HG03565 (cell line): ENCODE data around the gene RCBTB1.
"Not testable (repeated sequence)": the region's sequence is repeated elsewhere in the genome, so short reads cannot be mapped to it uniquely, and the experiment has no call there.

Experiments used
- ATAC-seq: cut with Tn5 transposase; IDR thresholded peaks from one replicate; pipeline ENCODE4 v1.9.1; 2021; ENCODE audit warnings: mild to moderate bottlenecking, moderate library complexity; ENCODE audit not compliant: unreplicated experiment

Gene RCBTB1

DNA sequence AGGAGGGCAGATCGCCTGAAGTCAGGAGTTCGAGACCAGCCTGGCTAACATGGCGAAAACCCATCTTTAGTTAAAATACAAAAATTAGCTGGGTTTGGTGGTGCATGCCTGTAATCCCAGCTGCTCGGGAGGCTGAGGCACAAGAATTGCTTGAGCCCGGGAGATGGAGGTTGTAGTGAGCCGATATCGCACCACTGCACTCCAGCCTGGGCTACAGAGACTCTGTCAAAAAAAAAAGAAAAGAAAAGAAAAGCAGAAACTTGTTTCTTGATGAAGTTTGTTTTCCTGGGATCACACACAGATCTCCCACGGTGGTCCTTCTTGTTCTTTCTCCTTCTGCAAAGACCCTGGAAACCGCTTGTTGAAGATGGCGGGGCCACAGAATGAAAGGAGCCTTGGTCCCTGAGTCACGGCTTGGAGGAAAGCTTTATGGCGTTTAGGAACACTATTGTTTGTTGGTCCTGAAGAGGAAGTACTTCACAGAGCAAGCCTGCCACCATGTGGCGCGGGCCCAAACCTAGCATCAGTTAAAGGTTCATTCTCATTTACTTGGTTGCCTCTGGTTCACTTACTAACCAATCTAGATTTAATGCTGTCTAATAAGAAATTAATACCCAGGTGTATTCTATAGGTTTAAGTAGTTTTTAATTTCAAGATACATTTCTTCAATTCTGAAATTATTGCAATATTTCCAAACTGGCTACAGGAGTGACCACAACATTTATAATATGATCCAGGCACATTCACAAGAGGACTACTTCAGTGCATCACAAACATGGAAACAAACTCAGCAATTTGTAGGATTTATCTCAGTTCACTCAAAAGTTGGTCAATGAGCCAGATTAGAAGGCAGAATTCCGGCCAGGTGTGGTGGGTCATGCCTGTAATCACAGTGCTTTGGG, 21.6 kb upstream of the RCBTB1 start:
- ATAC-seq = peak; percentile 94

DNA sequence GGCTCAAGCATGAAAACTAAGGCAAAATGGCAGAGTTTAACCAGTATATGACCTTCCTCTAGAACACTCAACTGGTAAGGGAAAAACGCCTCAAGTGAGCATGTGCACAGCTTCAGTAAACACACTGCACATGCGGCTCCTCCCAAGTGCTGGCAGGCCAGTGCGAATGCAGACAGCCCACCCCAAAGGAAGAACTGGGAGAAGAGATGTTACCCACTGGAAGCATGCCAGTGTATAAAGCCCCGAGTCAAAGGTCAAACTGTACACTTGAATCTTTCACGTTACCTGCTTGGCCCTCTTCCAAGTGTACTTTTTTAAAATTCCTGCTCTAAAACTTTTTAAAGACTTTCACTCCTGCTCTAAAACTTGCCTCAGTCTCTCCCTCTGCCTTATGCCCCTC, 19.2 kb upstream of the RCBTB1 start:
- no peak for ATAC-seq

DNA sequence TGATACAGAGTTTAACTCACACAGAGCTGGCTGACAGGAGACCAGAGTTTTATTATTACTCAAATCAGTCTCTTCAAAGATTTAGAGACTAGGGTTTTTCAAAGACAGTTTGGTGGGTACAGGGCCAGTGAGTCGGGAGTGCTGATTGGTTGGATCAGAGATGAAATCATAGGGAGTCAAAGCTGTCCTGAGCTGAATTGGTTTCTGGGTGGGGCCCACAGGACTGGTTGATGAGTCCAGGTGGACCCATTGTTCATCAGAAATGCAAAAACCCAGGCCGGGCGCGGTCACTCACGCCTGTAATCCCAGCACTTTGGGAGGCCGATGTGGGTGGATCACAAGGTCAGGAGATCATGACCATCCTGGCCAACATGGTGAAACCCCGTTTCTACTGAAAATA, 17.3 kb upstream of the RCBTB1 start:
- not testable (repeated sequence) for ATAC-seq

DNA sequence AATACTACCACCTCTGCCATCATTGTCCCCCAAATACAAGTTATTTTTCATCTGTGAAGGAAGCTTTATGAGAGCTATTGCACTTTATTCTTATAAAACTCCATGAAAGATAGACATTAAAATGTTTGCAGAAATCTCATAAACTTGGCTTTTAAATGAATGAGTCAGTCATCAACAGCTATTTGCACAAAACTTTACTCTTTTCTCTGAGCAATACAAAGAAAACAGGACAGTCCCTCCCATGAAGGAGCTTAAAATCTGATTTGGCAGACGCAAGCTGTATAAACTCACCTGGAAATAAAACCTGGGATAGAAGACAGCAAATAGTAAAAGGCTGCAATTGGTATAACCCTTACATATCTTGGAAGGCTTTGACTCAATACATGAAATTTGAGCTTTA, 16.6 kb upstream of the RCBTB1 start:
- no peak for ATAC-seq

DNA sequence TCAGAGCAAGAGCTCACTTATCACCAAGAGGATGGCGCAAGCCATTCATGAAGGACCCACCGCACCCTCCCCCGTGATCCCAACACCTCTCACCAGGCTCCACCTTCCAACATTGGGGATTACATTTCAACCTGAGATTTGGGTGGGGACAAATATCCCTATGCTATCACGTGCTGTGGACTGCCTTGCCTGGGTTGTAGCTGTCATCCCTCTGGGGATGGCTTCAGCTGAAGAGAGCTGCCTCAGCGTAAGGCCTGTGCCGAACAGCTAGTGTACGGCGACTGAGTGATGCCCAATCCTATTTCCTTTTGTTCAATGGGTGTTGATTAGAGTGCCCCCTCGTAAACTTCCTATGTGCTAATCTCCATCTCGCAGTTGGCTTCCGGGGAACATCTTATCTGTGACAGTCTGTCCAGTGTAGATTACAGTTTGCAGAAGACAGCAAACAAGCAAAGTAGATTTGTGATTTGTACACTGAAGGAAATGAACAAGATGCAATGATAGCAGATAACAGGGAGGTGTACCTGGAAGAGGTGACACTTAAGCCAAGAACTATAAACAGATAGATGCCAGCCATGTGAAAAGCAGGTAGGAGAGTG, 11.8 kb upstream of the RCBTB1 start:
- no peak for ATAC-seq

- no peak for ATAC-seq
Measured at GRCh38 chr13:49596221-49596620, 10.9 kb upstream of the RCBTB1 start.

DNA sequence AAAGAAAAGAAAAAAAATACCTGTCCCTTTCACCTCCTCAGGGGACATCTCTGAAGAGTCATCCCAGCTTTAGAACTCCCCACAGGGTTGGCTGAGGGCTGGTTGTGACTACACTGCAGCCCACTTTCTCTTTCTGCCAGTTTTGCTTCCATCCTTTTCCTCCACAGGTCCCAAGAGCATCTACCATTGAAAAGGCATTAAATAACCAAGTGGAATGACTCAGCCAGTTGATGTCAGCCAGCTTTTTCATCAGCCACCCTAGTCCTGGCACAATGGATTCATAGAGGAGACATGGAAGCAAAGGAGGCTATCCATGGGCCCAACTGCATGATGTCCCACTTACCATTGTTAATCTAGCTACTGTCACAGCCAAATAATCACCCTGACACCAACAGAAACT, 9.2 kb upstream of the RCBTB1 start:
- ATAC-seq = no peak

GRCh38 chr13:49593876-49594275, 8.5 kb upstream of the RCBTB1 start:
- not testable (repeated sequence) for ATAC-seq

- ATAC-seq = not testable (repeated sequence)
Measured at GRCh38 chr13:49590714-49591113, 5.4 kb upstream of the RCBTB1 start.

GRCh38 chr13:49587311-49587847, 2.0 kb upstream of the RCBTB1 start:
- no peak for ATAC-seq

- no peak for ATAC-seq
Measured at GRCh38 chr13:49586717-49587116, 1.4 kb upstream of the RCBTB1 start.

GRCh38 chr13:49584771-49585182, 581 bp downstream of the RCBTB1 start:
- ATAC-seq = peak; percentile 6

DNA sequence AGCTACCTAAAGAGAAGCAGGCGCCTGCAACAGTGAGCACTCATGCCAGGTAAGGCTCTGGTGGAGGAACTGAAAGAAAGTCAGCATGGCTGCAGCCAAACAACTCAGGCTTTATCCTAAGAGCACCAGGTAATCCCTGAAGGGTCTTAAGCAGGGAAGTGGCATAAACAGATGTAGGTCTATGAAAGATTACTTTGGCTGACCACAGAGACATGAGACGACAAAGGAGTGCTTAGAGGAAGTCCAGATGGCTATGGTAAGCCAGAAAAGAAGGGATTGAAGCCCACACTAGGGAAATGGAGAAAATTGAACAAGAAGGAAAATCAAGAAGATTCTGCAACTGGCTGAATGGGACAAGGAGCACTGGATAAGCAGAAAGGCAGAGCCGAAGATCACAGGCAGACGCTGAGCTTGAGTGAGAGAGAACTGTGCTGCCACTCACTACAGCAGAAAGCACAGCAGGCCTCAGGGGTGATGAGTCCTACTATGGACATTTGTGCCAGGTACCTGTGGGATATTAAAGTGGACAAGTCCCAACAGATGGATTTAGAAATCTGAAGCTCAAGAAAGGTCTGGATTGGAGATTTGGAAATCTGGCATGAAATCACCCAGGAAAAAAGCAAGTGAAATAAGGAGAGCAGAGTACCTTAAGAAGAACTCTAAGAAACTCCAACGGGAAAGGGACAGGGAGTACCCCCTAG, 4.2 kb downstream of the RCBTB1 start:
- ATAC-seq = no peak

GRCh38 chr13:49579501-49579900, 5.9 kb downstream of the RCBTB1 start:
- no peak for ATAC-seq

- no peak for ATAC-seq
Measured at GRCh38 chr13:49571299-49572240, 13.8 kb downstream of the RCBTB1 start.

DNA sequence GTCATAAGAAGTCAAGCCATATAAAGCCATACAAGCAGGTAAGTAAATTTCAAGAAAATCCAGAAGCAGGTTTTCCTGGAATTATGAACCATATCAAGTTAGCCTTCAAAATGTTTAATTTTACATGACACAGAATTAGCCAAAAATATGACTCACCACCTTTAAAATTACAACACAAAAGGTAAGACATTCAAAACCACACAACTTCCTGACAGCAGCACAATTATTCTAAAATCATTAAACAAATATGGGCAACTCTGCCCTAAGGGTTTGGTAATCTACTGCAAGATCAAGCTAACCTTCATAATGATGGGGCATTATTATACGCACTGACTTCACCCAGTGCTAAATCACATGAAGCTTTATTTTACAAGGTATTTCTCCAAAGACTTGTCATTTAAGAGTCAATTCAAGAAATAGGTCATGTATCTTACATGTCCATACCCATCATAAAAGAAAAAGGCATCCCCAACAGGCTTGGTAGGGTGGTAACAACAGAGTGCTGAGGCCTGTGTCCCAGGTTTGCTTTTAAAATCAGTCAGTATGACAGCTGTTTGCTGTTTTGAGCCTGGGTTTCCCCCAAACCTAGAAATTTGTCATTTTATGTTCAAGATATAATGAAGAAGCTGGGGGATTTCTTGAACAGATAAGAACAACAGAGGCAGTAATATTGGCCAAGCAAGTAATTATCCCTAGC, 15.2 kb downstream of the RCBTB1 start:
- ATAC-seq = no peak

DNA sequence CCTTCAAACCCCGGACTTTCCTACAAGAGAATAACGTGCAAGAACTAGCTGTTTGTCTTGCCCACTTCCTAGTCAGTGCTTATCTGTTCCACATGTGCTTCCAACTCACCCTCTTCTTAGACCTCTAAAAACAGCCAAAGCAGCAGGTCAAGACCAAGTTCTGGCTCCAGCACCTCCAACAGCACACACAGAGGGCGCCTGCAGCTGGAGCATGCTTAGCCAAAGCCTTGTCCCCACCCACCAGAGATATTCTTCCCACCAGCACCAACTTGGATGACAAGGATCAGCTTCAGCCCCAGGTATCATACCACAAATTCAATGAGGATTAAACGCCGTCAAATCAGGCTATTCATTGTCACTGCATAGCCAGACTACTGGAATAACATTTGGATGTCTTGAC, 17.9 kb downstream of the RCBTB1 start:
- ATAC-seq = no peak

GRCh38 chr13:49566461-49566860, 18.9 kb downstream of the RCBTB1 start:
- no peak for ATAC-seq

GRCh38 chr13:49565461-49565860, 19.9 kb downstream of the RCBTB1 start:
- not testable (repeated sequence) for ATAC-seq

- ATAC-seq = no peak
Measured at GRCh38 chr13:49563516-49563915, 21.8 kb downstream of the RCBTB1 start.
